ENCODE measurements around the gene FGF2. TPM values are rescaled to one million over a fixed set of nuclear protein-coding genes. Genes with fewer than 3 reads are reported as not detected.
"Not testable (repeated sequence)": the region's sequence is repeated elsewhere in the genome, so short reads cannot be mapped to it uniquely, and the experiment has no call there.

FGF2 gene
- total and polyA plus RNA-seq, 3 donors from 2014 or later = 3.0 to 4.9 (median 4.5) TPM

DNA sequence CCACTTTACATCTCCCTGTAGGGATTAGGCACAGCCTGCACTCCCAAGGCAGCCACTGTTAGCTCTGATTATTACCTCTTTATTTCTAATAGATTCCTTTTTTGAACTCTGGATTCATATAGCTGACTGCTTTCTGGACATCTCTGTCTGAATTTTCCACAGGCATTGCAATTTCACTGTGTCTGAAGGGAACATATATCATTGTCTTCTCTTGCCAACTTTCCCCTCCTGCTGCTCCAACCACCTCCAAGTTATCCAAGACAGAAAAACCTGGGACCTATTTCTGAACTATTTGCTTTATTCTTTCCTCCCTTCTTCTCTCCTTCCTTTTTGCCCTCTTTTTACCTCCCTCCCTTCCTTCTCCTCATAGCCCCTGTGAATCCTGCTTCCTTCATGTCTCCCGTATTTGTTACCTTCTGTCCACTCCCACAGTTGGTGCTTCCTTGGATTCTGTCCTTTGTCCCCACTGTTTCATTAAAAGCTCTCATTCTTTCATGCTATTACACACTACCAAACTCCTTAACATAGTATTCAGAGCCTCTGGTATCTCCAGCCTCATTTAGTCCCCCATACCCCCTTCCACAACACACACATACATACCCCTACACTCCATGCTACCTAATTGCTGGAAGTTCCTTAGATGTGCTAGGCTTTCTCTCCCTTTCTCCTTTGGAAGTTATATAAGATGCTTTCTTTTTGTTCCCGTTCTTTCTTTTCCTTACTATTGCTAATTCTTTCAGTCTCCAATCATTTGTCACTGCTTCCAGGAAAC, 34.7 kb downstream of the FGF2 start:
- Histone ChIP-seq H3K4me1 (no peaks in the 10 kb centered on the region), H3K27ac (no peak overlapping the region), H3K36me3 (ENCODE audit: low read depth, missing control alignments) (no peaks in the 10 kb centered on the region), H3K4me3 (no peak overlapping the region), H3K27me3 (no peaks in the 10 kb centered on the region), H3K9me3 (no peaks in the 10 kb centered on the region)
- TF ChIP-seq, protein P1, sequence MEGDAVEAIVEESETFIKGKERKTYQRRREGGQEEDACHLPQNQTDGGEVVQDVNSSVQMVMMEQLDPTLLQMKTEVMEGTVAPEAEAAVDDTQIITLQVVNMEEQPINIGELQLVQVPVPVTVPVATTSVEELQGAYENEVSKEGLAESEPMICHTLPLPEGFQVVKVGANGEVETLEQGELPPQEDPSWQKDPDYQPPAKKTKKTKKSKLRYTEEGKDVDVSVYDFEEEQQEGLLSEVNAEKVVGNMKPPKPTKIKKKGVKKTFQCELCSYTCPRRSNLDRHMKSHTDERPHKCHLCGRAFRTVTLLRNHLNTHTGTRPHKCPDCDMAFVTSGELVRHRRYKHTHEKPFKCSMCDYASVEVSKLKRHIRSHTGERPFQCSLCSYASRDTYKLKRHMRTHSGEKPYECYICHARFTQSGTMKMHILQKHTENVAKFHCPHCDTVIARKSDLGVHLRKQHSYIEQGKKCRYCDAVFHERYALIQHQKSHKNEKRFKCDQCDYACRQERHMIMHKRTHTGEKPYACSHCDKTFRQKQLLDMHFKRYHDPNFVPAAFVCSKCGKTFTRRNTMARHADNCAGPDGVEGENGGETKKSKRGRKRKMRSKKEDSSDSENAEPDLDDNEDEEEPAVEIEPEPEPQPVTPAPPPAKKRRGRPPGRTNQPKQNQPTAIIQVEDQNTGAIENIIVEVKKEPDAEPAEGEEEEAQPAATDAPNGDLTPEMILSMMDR (IDR thresholded peaks at IDR 0.05) = no peak
- TF ChIP-seq POLR2A (IDR thresholded peaks at IDR 0.05) = no peak
- no peak for DNase-seq
- 85% methylated on average over 2 of the region's 2 CpGs for WGBS, 2 donors
- intact Hi-C loops (cut with DNase I; ENCODE audit: low total_unique reads) = no loop called here

DNA sequence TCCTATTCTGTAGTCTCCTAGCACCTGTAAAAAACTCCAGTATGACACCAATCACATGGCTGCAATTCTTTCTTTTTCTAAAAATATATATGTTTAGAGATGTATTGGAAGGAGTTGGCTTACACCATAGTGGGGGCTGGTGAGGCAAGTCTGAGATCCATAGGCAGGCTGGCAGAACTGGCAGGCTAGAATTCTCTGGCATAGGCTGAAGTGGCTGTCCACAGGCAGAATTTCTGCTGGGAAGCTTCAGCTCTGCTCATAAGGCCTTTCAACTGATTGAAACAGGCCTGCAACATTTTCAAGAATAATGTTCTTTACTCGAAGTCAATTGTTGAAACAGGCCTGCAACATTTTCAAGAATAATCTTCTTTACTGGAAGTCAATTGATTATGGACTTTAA, 37.0 kb downstream of the FGF2 start:
- no peak overlapping the region for H3K27ac ChIP-seq
- TF ChIP-seq, protein P1 (IDR thresholded peaks at IDR 0.05) = no peak
- TF ChIP-seq POLR2A (IDR thresholded peaks at IDR 0.05) = no peak
- no peaks in the 10 kb centered on the region for H3K9me3 ChIP-seq
- intact Hi-C loops (cut with DNase I; ENCODE audit: low total_unique reads) = no loop called here
- H3K36me3 ChIP-seq (ENCODE audit: low read depth, missing control alignments) = no peaks in the 10 kb centered on the region
- H3K4me3 ChIP-seq = no peak overlapping the region
- no peaks in the 10 kb centered on the region for H3K27me3 ChIP-seq
- DNase-seq = no peak
- 65 to 79% methylated on average over 1 of the region's 1 CpG for WGBS, 2 donors
- no peaks in the 10 kb centered on the region for H3K4me1 ChIP-seq

- TF ChIP-seq, protein P1 (IDR thresholded peaks at IDR 0.05) = no peak
- no peak for TF ChIP-seq POLR2A (IDR thresholded peaks at IDR 0.05)
- no peak for DNase-seq
- Histone ChIP-seq H3K4me3 (no peak overlapping the region), H3K9me3 (no peaks in the 10 kb centered on the region), H3K36me3 (ENCODE audit: low read depth, missing control alignments) (no peaks in the 10 kb centered on the region), H3K27me3 (no peaks in the 10 kb centered on the region), H3K27ac (no peak overlapping the region), H3K4me1 (no peaks in the 10 kb centered on the region)
- 88 to 90% methylated on average over 4 of the region's 4 CpGs for WGBS, 2 donors
- intact Hi-C loops (cut with DNase I; ENCODE audit: low total_unique reads) = no loop called here
Measured at GRCh38 chr4:122865425-122865824, 38.8 kb downstream of the FGF2 start.

DNA sequence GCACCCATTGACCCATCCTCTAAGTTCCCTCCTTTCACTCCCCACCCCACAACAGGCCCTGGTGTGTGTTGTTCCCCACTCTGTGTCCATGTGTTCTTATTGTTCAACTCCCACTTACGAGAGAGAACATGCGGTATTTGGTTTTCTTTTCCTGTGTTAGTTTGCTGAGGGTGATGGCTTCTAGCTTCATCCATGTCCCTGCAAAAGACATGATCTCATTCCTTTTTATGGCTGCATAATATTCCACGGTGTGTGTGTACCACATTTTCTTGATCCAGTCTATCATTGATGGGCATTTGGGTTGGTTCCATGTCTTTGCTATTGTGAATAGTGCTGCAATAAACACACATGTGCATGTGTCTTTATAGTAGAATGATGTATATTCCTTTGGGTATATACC, 41.6 kb downstream of the FGF2 start:
- H3K4me3 ChIP-seq; DNase-seq; intact Hi-C loops (cut with DNase I; ENCODE audit: low total_unique reads); H3K27ac ChIP-seq; H3K36me3 ChIP-seq (ENCODE audit: low read depth, missing control alignments); H3K27me3 ChIP-seq; H3K4me1 ChIP-seq; H3K9me3 ChIP-seq: not testable (repeated sequence)
- WGBS, 2 donors = 80 to 97% methylated on average over 3 of the region's 3 CpGs

DNA sequence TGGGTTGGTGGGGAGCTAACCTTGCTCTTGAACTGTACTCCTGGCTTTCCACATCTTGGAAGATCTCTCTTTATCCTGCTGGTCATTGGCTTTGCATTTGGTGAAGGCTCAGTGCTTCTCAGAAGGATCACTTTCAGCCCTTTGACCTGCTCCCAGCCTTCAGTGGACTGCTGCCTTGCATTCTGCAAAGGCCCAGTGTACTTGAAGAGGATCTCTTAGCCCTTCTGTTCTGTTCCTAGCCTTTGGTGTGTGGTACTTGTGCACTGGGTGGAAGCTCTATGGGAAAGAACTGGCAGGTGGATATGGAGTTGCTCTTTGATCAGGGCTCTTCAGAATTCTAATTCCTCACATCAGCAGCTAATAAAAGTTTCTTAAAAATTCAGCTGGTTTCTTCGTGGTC, 46.5 kb downstream of the FGF2 start:
- Histone ChIP-seq H3K4me1 (no peaks in the 10 kb centered on the region), H3K36me3 (ENCODE audit: low read depth, missing control alignments) (no peaks in the 10 kb centered on the region), H3K27me3 (no peaks in the 10 kb centered on the region), H3K27ac (no peak overlapping the region), H3K4me3 (no peak overlapping the region), H3K9me3 (no peaks in the 10 kb centered on the region)
- no peak for DNase-seq
- TF ChIP-seq POLR2A (IDR thresholded peaks at IDR 0.05) = no peak
- TF ChIP-seq, protein P1 (IDR thresholded peaks at IDR 0.05) = no peak
- intact Hi-C loops (cut with DNase I; ENCODE audit: low total_unique reads) = no loop called here
- 77 to 83% methylated on average over 1 of the region's 1 CpG for WGBS, 2 donors

Data from testis (tissue), 3 donors.